Measurements from ENCODE around the gene RPS5. TPM values are rescaled to one million over a fixed set of nuclear protein-coding genes. Genes with fewer than 3 reads are reported as not detected.
"Not testable (repeated sequence)": the region's sequence is repeated elsewhere in the genome, so short reads cannot be mapped to it uniquely, and the experiment has no call there.

RPS5 gene
- total RNA-seq, 1 donor from 2014 or later, result 1,209 TPM

- Mint-ChIP-seq H3K27me3 (ENCODE audit: low read depth) (peaks cover 5% of the 10 kb centered on the region), H3K27ac (ENCODE audit: unreplicated experiment) (no peak overlapping the region), H3K4me1 (no peaks in the 10 kb centered on the region), H3K9me3 (peaks cover 34% of the 10 kb centered on the region), H3K36me3 (ENCODE audit: low read depth) (peaks cover 55% of the 10 kb centered on the region), H3K4me3 (no peak overlapping the region)
- DNase-seq (ENCODE audit: low read depth, low spot score), result no peak
- no peak for TF ChIP-seq CTCF (conservative IDR thresholded peaks at IDR 0.05)
These were observed 47.1 kb downstream of the RPS5 start for GRCh38 chr19:58434217-58434616.

- Mint-ChIP-seq H3K4me1 (no peaks in the 10 kb centered on the region), H3K27me3 (ENCODE audit: low read depth) (peaks cover 5% of the 10 kb centered on the region), H3K9me3 (peaks cover 27% of the 10 kb centered on the region), H3K27ac (ENCODE audit: unreplicated experiment) (no peak within 1 kb of the TSS), H3K36me3 (ENCODE audit: low read depth) (peaks cover 35% of the 10 kb centered on the region), H3K4me3 (peak within 1 kb of the TSS; percentile 67)
- TF ChIP-seq CTCF (conservative IDR thresholded peaks at IDR 0.05), result no peak
- peak; percentile 9 for DNase-seq (ENCODE audit: low read depth, low spot score)
These were observed 52.8 kb downstream of the RPS5 start, which contains the start of gene ZNF132 for GRCh38 chr19:58439576-58440554. Gene ZNF132 (minus strand): TSS chr19:58440153. CDS start chr19:58439821, 332 bp downstream.

GRCh38 chr19:58440556-58440955, 53.5 kb downstream of the RPS5 start:
- DNase-seq (ENCODE audit: low read depth, low spot score), result no peak
- Mint-ChIP-seq H3K27me3 (ENCODE audit: low read depth) (peaks cover 5% of the 10 kb centered on the region), H3K4me1 (no peaks in the 10 kb centered on the region), H3K4me3 (peak overlapping the region; percentile 67), H3K27ac (ENCODE audit: unreplicated experiment) (no peak overlapping the region), H3K9me3 (peaks cover 27% of the 10 kb centered on the region), H3K36me3 (ENCODE audit: low read depth) (peaks cover 32% of the 10 kb centered on the region)
- TF ChIP-seq CTCF (conservative IDR thresholded peaks at IDR 0.05), result no peak

GRCh38 chr19:58442986-58443385, 55.9 kb downstream of the RPS5 start:
- H3K4me3 Mint-ChIP-seq; H3K27ac Mint-ChIP-seq (ENCODE audit: unreplicated experiment); H3K4me1 Mint-ChIP-seq; DNase-seq (ENCODE audit: low read depth, low spot score); H3K27me3 Mint-ChIP-seq (ENCODE audit: low read depth): not testable (repeated sequence)
- Mint-ChIP-seq H3K36me3 (ENCODE audit: low read depth) (peaks cover 24% of the 10 kb centered on the region), H3K9me3 (peaks cover 23% of the 10 kb centered on the region)

Small RNA genes lying within 50 kb of the gene (microRNA-seq; reads per million reads assigned to microRNA genes)
- gene MIR4754, result 2.4 reads per million

Other genes with a start within 250 kb of the RPS5 start
- 13.0 and 14.0 TPM in 2 replicates for gene ZNF329, start 236.5 kb upstream of the RPS5 start, total RNA-seq
- 25.6 and 26.8 TPM in 2 replicates for gene ZNF274, start 204.2 kb upstream of the RPS5 start, total RNA-seq
- 47.4 and 56.1 TPM in 2 replicates for gene ZNF544, start 158.4 kb upstream of the RPS5 start, total RNA-seq
- 20.0 and 20.5 TPM in 2 replicates for gene ZNF8, start 108.3 kb upstream of the RPS5 start, total RNA-seq
- 46.4 and 47.6 TPM in 2 replicates for gene ERVK3-1, start 81.9 kb upstream of the RPS5 start, total RNA-seq
- 6.2 and 6.3 TPM in 2 replicates for gene ZSCAN22, start 60.3 kb upstream of the RPS5 start, total RNA-seq
- gene A1BG, start 33.8 kb upstream of the RPS5 start, total RNA-seq, result 17.6 and 17.8 TPM in 2 replicates
- gene ZNF497, start 24.5 kb upstream of the RPS5 start, total RNA-seq, result 8.4 and 9.1 TPM in 2 replicates
- gene ZNF837, start 6.2 kb upstream of the RPS5 start, total RNA-seq, result 4.5 and 5.0 TPM in 2 replicates
- gene RNF225, start 8.4 kb downstream of the RPS5 start, total RNA-seq, result 1.5 and 1.6 TPM in 2 replicates
- 28.4 and 31.1 TPM in 2 replicates for gene ZNF584, start 21.4 kb downstream of the RPS5 start, total RNA-seq
- 0.28 and 0.52 TPM in 2 replicates for gene ZNF132, start 52.9 kb downstream of the RPS5 start, total RNA-seq
- 11.9 and 14.8 TPM in 2 replicates for gene ZNF324B, start 64.4 kb downstream of the RPS5 start, total RNA-seq
- 17.5 and 18.8 TPM in 2 replicates for gene ZNF324, start 79.8 kb downstream of the RPS5 start, total RNA-seq
- 16.5 and 18.6 TPM in 2 replicates for gene ZNF446, start 89.1 kb downstream of the RPS5 start, total RNA-seq
- gene SLC27A5, start 124.7 kb downstream of the RPS5 start, total RNA-seq, result 16.2 and 17.5 TPM in 2 replicates
- 24.1 and 27.3 TPM in 2 replicates for gene ZBTB45, start 132.5 kb downstream of the RPS5 start, total RNA-seq
- gene TRIM28, start 156.8 kb downstream of the RPS5 start, total RNA-seq, result 964 and 1,000 TPM in 2 replicates
- 61.6 and 64.6 TPM in 2 replicates for gene CHMP2A, start 167.8 kb downstream of the RPS5 start, total RNA-seq
- 113 and 119 TPM in 2 replicates for gene UBE2M, start 171.3 kb downstream of the RPS5 start, total RNA-seq
- gene MZF1, start 186.1 kb downstream of the RPS5 start, total RNA-seq, result 40.5 and 43.3 TPM in 2 replicates

Measured in neural crest cell (in vitro differentiated cells).